ENCODE measurements around the gene KIF3B.
A peak's percentile ranks its signal among the peaks of the same experiment; 100 is the strongest.
"Not testable (repeated sequence)": the region's sequence is repeated elsewhere in the genome, so short reads cannot be mapped to it uniquely, and the experiment has no call there.

The KIF3B gene

GRCh38 chr20:32366380-32366779, 88.9 kb downstream of the KIF3B start:
- no peak overlapping the region for H3K4me3 ChIP-seq (ENCODE audit: control insufficient read depth in 1 of 7, extremely low read depth in 1 of 7, insufficient read depth in 4 of 7, low read depth in 2 of 7, low read length in 6 of 7)
- H3K36me3 ChIP-seq (ENCODE audit: control insufficient read depth in 4 of 4, insufficient read depth in 4 of 4, low read length in 3 of 4): peaks cover 5 to 35% (median 22%) of the 10 kb centered on the region in 4 experiments
- H3K4me1 ChIP-seq (ENCODE audit: control extremely low read depth in 1 of 4, control insufficient read depth in 4 of 4, insufficient read depth in 4 of 4, low read length in 3 of 4): peaks cover 2 to 20% (median 11%) of the 10 kb centered on the region in 4 experiments
- ChIA-PET CTCF (interaction anchor here (1.5 kb wide), 1 partner anchor 7 kb away, joined by 3 read pairs; no protein-coding TSS in a partner anchor), POLR2A (interaction anchor here (0.6 kb wide), 1 partner anchor 332 kb away, joined by 3 read pairs; no protein-coding TSS in a partner anchor)
- 92% methylated on average over 2 of the region's 2 CpGs for WGBS (ENCODE audit: insufficient coverage)
- no peak overlapping the region for H3K27ac ChIP-seq (ENCODE audit: insufficient read depth in 1 of 2, low read depth in 1 of 2, low read length in 2 of 2, poor library complexity in 1 of 2, severe bottlenecking in 2 of 2)
- H3K9me3 ChIP-seq (ENCODE audit: control extremely low read depth in 1 of 5, control insufficient read depth in 4 of 5, insufficient read depth in 2 of 5, low read depth in 1 of 5, low read length in 4 of 5): no peaks in the 10 kb centered on the region
- H3K27me3 ChIP-seq (replicated peaks in 2 of 5; ENCODE audit: control insufficient read depth in 4 of 5, insufficient read depth in 5 of 5, low read length in 4 of 5): no peaks in the 10 kb centered on the region
- DNase-seq: no peak

DNA sequence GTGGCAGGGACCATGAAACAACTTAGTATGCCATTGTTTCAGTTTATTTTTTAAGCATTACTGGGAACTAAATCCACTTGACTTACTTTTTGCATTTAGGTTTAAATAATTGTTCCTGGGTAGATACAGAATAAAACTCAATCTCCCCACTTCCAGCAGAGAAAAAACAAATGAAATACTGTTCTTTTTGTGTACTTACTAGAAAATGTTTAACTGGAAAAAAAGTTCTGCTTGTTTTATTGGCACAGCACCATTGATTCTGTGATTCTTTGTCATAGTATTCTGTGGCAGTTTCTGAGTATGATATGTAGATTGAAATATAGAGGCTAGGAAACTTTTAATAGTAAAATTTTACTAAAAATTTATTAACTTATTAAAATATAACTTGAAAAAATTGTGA, 90.9 kb downstream of the KIF3B start:
- CTCF ChIA-PET: interaction anchor here (0.8 kb wide), 1 partner anchor 54 kb away, joined by 3 read pairs; no protein-coding TSS in a partner anchor
- peaks cover 2 to 14% (median 7%) of the 10 kb centered on the region in 4 experiments for H3K4me1 ChIP-seq (ENCODE audit: control extremely low read depth in 1 of 4, control insufficient read depth in 4 of 4, insufficient read depth in 4 of 4, low read length in 3 of 4)
- H3K9me3 ChIP-seq (ENCODE audit: control extremely low read depth in 1 of 5, control insufficient read depth in 4 of 5, insufficient read depth in 2 of 5, low read depth in 1 of 5, low read length in 4 of 5): no peaks in the 10 kb centered on the region
- H3K36me3 ChIP-seq (ENCODE audit: control insufficient read depth in 4 of 4, insufficient read depth in 4 of 4, low read length in 3 of 4): peaks cover 10 to 42% (median 32%) of the 10 kb centered on the region in 4 experiments
- DNase-seq: no peak
- POLR2A ChIA-PET: interaction anchor here (0.6 kb wide), 1 partner anchor 9 kb away, joined by 5 read pairs; no protein-coding TSS in a partner anchor
- H3K27me3 ChIP-seq (replicated peaks in 2 of 5; ENCODE audit: control insufficient read depth in 4 of 5, insufficient read depth in 5 of 5, low read length in 4 of 5): no peaks in the 10 kb centered on the region
- H3K27ac ChIP-seq (ENCODE audit: insufficient read depth in 1 of 2, low read depth in 1 of 2, low read length in 2 of 2, poor library complexity in 1 of 2, severe bottlenecking in 2 of 2): no peak overlapping the region
- no peak overlapping the region for H3K4me3 ChIP-seq (ENCODE audit: control insufficient read depth in 1 of 7, extremely low read depth in 1 of 7, insufficient read depth in 4 of 7, low read depth in 2 of 7, low read length in 6 of 7)

GRCh38 chr20:32368925-32369324, 91.5 kb downstream of the KIF3B start:
- Histone ChIP-seq H3K27ac (ENCODE audit: insufficient read depth in 1 of 2, low read depth in 1 of 2, low read length in 2 of 2, poor library complexity in 1 of 2, severe bottlenecking in 2 of 2) (no peak overlapping the region), H3K27me3 (replicated peaks in 2 of 5; ENCODE audit: control insufficient read depth in 4 of 5, insufficient read depth in 5 of 5, low read length in 4 of 5) (no peaks in the 10 kb centered on the region), H3K36me3 (ENCODE audit: control insufficient read depth in 4 of 4, insufficient read depth in 4 of 4, low read length in 3 of 4) (peaks cover 10 to 45% (median 33%) of the 10 kb centered on the region in 4 experiments), H3K9me3 (ENCODE audit: control extremely low read depth in 1 of 5, control insufficient read depth in 4 of 5, insufficient read depth in 2 of 5, low read depth in 1 of 5, low read length in 4 of 5) (no peaks in the 10 kb centered on the region), H3K4me3 (ENCODE audit: control insufficient read depth in 1 of 7, extremely low read depth in 1 of 7, insufficient read depth in 4 of 7, low read depth in 2 of 7, low read length in 6 of 7) (no peak overlapping the region), H3K4me1 (ENCODE audit: control extremely low read depth in 1 of 4, control insufficient read depth in 4 of 4, insufficient read depth in 4 of 4, low read length in 3 of 4) (peaks cover 2 to 14% (median 5%) of the 10 kb centered on the region in 4 experiments)
- DNase-seq: peak in 2 of 3 donors; percentile 41 to 46
- POLR2A ChIA-PET: interaction anchor here (0.6 kb wide), 1 partner anchor 9 kb away, joined by 5 read pairs; no protein-coding TSS in a partner anchor
- CTCF ChIA-PET: interaction anchor here (0.8 kb wide), 1 partner anchor 54 kb away, joined by 3 read pairs; no protein-coding TSS in a partner anchor
- WGBS (ENCODE audit: insufficient coverage): 72% methylated on average over 5 of the region's 6 CpGs

DNA sequence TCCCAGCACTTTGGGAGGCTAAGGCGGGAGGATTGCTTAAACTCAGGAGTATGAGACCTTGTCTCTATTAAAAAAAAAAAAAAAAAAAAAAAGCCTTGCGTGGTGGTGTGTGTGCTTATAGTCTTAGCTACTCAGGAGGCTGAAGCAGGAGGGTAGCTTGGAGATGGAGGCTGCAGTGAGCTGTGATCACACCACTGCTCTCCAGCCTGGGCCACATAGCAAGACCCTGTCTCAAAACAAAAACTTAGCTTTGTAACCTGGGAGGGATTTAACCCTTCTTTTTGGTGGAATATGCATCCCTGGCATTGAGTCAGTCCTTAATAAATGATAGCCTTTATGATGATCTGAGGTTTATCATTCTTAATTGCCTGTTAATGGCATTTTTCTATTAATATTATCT, 93.4 kb downstream of the KIF3B start:
- H3K9me3 ChIP-seq (ENCODE audit: control extremely low read depth in 1 of 5, control insufficient read depth in 4 of 5, insufficient read depth in 2 of 5, low read depth in 1 of 5, low read length in 4 of 5): no peaks in the 10 kb centered on the region
- DNase-seq: no peak
- WGBS (ENCODE audit: insufficient coverage): no CpG with 5 or more reads among the region's 2 CpGs
- H3K27me3 ChIP-seq (replicated peaks in 2 of 5; ENCODE audit: control insufficient read depth in 4 of 5, insufficient read depth in 5 of 5, low read length in 4 of 5): no peaks in the 10 kb centered on the region
- peaks cover 15 to 52% (median 41%) of the 10 kb centered on the region in 4 experiments for H3K36me3 ChIP-seq (ENCODE audit: control insufficient read depth in 4 of 4, insufficient read depth in 4 of 4, low read length in 3 of 4)
- POLR2A ChIA-PET: interaction anchor here (1.4 kb wide), 1 partner anchor 12 kb away, joined by 3 read pairs; no protein-coding TSS in a partner anchor
- no peak overlapping the region for H3K4me3 ChIP-seq (ENCODE audit: control insufficient read depth in 1 of 7, extremely low read depth in 1 of 7, insufficient read depth in 4 of 7, low read depth in 2 of 7, low read length in 6 of 7)
- CTCF ChIA-PET: interaction anchor here (1.1 to 1.7 kb wide), 2 partner anchors 15 to 24 kb away, joined by 3 to 5 read pairs; no protein-coding TSS in a partner anchor
- H3K27ac ChIP-seq (ENCODE audit: insufficient read depth in 1 of 2, low read depth in 1 of 2, low read length in 2 of 2, poor library complexity in 1 of 2, severe bottlenecking in 2 of 2): no peak overlapping the region
- peaks cover 2 to 14% (median 5%) of the 10 kb centered on the region in 4 experiments for H3K4me1 ChIP-seq (ENCODE audit: control extremely low read depth in 1 of 4, control insufficient read depth in 4 of 4, insufficient read depth in 4 of 4, low read length in 3 of 4)

GRCh38 chr20:32378461-32378860, 101.0 kb downstream of the KIF3B start:
- 100% methylated on average over 1 of the region's 2 CpGs for WGBS (ENCODE audit: insufficient coverage)
- CTCF ChIA-PET: no interaction called here
- Histone ChIP-seq H3K27ac (ENCODE audit: insufficient read depth in 1 of 2, low read depth in 1 of 2, low read length in 2 of 2, poor library complexity in 1 of 2, severe bottlenecking in 2 of 2) (no peak overlapping the region), H3K4me3 (ENCODE audit: control insufficient read depth in 1 of 7, extremely low read depth in 1 of 7, insufficient read depth in 4 of 7, low read depth in 2 of 7, low read length in 6 of 7) (no peak overlapping the region), H3K9me3 (ENCODE audit: control extremely low read depth in 1 of 5, control insufficient read depth in 4 of 5, insufficient read depth in 2 of 5, low read depth in 1 of 5, low read length in 4 of 5) (no peaks in the 10 kb centered on the region), H3K27me3 (replicated peaks in 2 of 5; ENCODE audit: control insufficient read depth in 4 of 5, insufficient read depth in 5 of 5, low read length in 4 of 5) (no peaks in the 10 kb centered on the region), H3K36me3 (ENCODE audit: control insufficient read depth in 4 of 4, insufficient read depth in 4 of 4, low read length in 3 of 4) (peaks cover 10 to 34% (median 16%) of the 10 kb centered on the region in 4 experiments), H3K4me1 (ENCODE audit: control extremely low read depth in 1 of 4, control insufficient read depth in 4 of 4, insufficient read depth in 4 of 4, low read length in 3 of 4) (no peaks in the 10 kb centered on the region)
- POLR2A ChIA-PET: no interaction called here
- DNase-seq: no peak

DNA sequence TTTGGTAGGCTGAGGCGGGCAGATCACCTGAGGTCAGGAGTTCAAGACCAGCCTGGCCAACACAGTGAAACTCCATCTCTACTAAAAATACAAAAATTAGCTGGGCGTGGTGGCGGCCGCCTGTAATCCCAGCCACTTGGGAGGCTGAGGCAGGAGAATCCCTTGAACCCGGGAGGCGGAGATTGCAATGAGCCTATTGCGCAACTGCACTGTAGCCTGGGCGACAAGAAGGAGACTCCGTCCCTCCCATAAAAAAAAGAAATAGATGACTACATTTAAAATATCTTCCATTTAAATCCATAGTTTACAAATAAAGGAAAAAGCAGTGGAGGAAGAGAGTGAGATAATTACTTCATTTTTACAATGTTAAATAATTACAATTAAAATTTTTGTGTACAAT, 102.6 kb downstream of the KIF3B start:
- H3K27ac ChIP-seq (ENCODE audit: insufficient read depth in 1 of 2, low read depth in 1 of 2, low read length in 2 of 2, poor library complexity in 1 of 2, severe bottlenecking in 2 of 2); H3K4me3 ChIP-seq (ENCODE audit: control insufficient read depth in 1 of 7, extremely low read depth in 1 of 7, insufficient read depth in 4 of 7, low read depth in 2 of 7, low read length in 6 of 7); POLR2A ChIA-PET; DNase-seq; H3K27me3 ChIP-seq (replicated peaks in 2 of 5; ENCODE audit: control insufficient read depth in 4 of 5, insufficient read depth in 5 of 5, low read length in 4 of 5); CTCF ChIA-PET; H3K4me1 ChIP-seq (ENCODE audit: control extremely low read depth in 1 of 4, control insufficient read depth in 4 of 4, insufficient read depth in 4 of 4, low read length in 3 of 4); H3K9me3 ChIP-seq (ENCODE audit: control extremely low read depth in 1 of 5, control insufficient read depth in 4 of 5, insufficient read depth in 2 of 5, low read depth in 1 of 5, low read length in 4 of 5): not testable (repeated sequence)
- peaks cover 5 to 27% (median 16%) of the 10 kb centered on the region in 4 experiments for H3K36me3 ChIP-seq (ENCODE audit: control insufficient read depth in 4 of 4, insufficient read depth in 4 of 4, low read length in 3 of 4)
- 100% methylated on average over 7 of the region's 9 CpGs for WGBS (ENCODE audit: insufficient coverage)

GRCh38 chr20:32380745-32381144, 103.3 kb downstream of the KIF3B start:
- Histone ChIP-seq H3K27me3 (replicated peaks in 2 of 5; ENCODE audit: control insufficient read depth in 4 of 5, insufficient read depth in 5 of 5, low read length in 4 of 5) (no peaks in the 10 kb centered on the region), H3K27ac (ENCODE audit: insufficient read depth in 1 of 2, low read depth in 1 of 2, low read length in 2 of 2, poor library complexity in 1 of 2, severe bottlenecking in 2 of 2) (no peak overlapping the region), H3K9me3 (ENCODE audit: control extremely low read depth in 1 of 5, control insufficient read depth in 4 of 5, insufficient read depth in 2 of 5, low read depth in 1 of 5, low read length in 4 of 5) (no peaks in the 10 kb centered on the region), H3K4me3 (ENCODE audit: control insufficient read depth in 1 of 7, extremely low read depth in 1 of 7, insufficient read depth in 4 of 7, low read depth in 2 of 7, low read length in 6 of 7) (no peak overlapping the region), H3K36me3 (ENCODE audit: control insufficient read depth in 4 of 4, insufficient read depth in 4 of 4, low read length in 3 of 4) (peaks cover 9 to 24% (median 12%) of the 10 kb centered on the region in 4 experiments), H3K4me1 (ENCODE audit: control extremely low read depth in 1 of 4, control insufficient read depth in 4 of 4, insufficient read depth in 4 of 4, low read length in 3 of 4) (no peaks in the 10 kb centered on the region)
- no peak for DNase-seq
- ChIA-PET POLR2A (no interaction called here), CTCF (interaction anchor here (0.7 kb wide), 1 partner anchor 9 kb away, joined by 3 read pairs; no protein-coding TSS in a partner anchor)
- WGBS (ENCODE audit: insufficient coverage): 100% methylated on average over 2 of the region's 3 CpGs
